Measurements from ENCODE around the gene PKP4. TPM values are rescaled to one million over a fixed set of nuclear protein-coding genes. Genes with fewer than 3 reads are reported as not detected.

The PKP4 gene
- total and polyA plus RNA-seq, 2 experiments from 2014 or later: 7.6 to 32.2 TPM

- no peak overlapping the region for H2AFZ ChIP-seq
- no peaks in the 10 kb centered on the region for H3K27me3 ChIP-seq (replicated peaks; ENCODE audit: insufficient read depth)
- H3K4me1 ChIP-seq (ENCODE audit: insufficient read depth): peaks cover 32% of the 10 kb centered on the region
- no peaks in the 10 kb centered on the region for H3K9me2 ChIP-seq (ENCODE audit: insufficient read depth)
- in situ Hi-C loops (cut with MboI): no loop called here
- H3K9ac ChIP-seq: no peak overlapping the region
- DNase-seq: peak; percentile 57
- no peaks in the 10 kb centered on the region for H3K79me2 ChIP-seq (ENCODE audit: insufficient read depth)
- H3K9me3 ChIP-seq (ENCODE audit: low read depth): no peaks in the 10 kb centered on the region
- H3K4me2 ChIP-seq (ENCODE audit: unreplicated experiment): no peak overlapping the region
- H3K36me3 ChIP-seq (ENCODE audit: low read depth): peaks cover 22% of the 10 kb centered on the region
- WGBS, 2 experiments (ENCODE audit: low coverage in 1 of 2, low lambda C conversion rate in 2 of 2, missing lambda C conversion rate in 2 of 2): 57 to 65% methylated on average over 5 of the region's 5 CpGs
- no peak overlapping the region for H3K27ac ChIP-seq
- no peak overlapping the region for H3K4me3 ChIP-seq
- TF ChIP-seq EZH2phosphoT487 (IDR thresholded peaks at IDR 0.05; ENCODE audit: insufficient read depth, low read depth): no peak
- TF ChIP-seq EZH2 (IDR thresholded peaks at IDR 0.05; ENCODE audit: insufficient read depth, poor library complexity, severe bottlenecking): no peak
- peaks cover 28% of the 10 kb centered on the region for H3F3A ChIP-seq (ENCODE audit: insufficient read depth)
- H4K20me1 ChIP-seq (ENCODE audit: insufficient read depth): no peaks in the 10 kb centered on the region
Observed at GRCh38 chr2:158665536-158666302, 209.0 kb downstream of the PKP4 start.

- Histone ChIP-seq H3K4me2 (ENCODE audit: unreplicated experiment) (no peak overlapping the region), H3K9ac (no peak overlapping the region), H3K27ac (no peak overlapping the region), H2AFZ (no peak overlapping the region), H3K9me2 (ENCODE audit: insufficient read depth) (no peaks in the 10 kb centered on the region), H3K79me2 (ENCODE audit: insufficient read depth) (no peaks in the 10 kb centered on the region), H3K4me1 (ENCODE audit: insufficient read depth) (peaks cover 32% of the 10 kb centered on the region), H3F3A (ENCODE audit: insufficient read depth) (peaks cover 28% of the 10 kb centered on the region), H3K4me3 (no peak overlapping the region), H4K20me1 (ENCODE audit: insufficient read depth) (no peaks in the 10 kb centered on the region), H3K36me3 (ENCODE audit: low read depth) (peaks cover 25% of the 10 kb centered on the region), H3K9me3 (ENCODE audit: low read depth) (no peaks in the 10 kb centered on the region), H3K27me3 (replicated peaks; ENCODE audit: insufficient read depth) (no peaks in the 10 kb centered on the region)
- in situ Hi-C loops (cut with MboI): no loop called here
- WGBS, 2 experiments (ENCODE audit: low coverage in 1 of 2, low lambda C conversion rate in 2 of 2, missing lambda C conversion rate in 2 of 2): 97 to 98% methylated on average over 8 of the region's 8 CpGs
- DNase-seq: no peak
- TF ChIP-seq EZH2phosphoT487 (IDR thresholded peaks at IDR 0.05; ENCODE audit: insufficient read depth, low read depth) (no peak), EZH2 (IDR thresholded peaks at IDR 0.05; ENCODE audit: insufficient read depth, poor library complexity, severe bottlenecking) (no peak)
Observed at GRCh38 chr2:158666969-158667368, 210.2 kb downstream of the PKP4 start.

- Histone ChIP-seq H3K4me2 (ENCODE audit: unreplicated experiment) (peak overlapping the region; percentile 26), H3F3A (ENCODE audit: insufficient read depth) (peaks cover 28% of the 10 kb centered on the region), H3K36me3 (ENCODE audit: low read depth) (peaks cover 25% of the 10 kb centered on the region), H3K27me3 (replicated peaks; ENCODE audit: insufficient read depth) (no peaks in the 10 kb centered on the region), H2AFZ (no peak overlapping the region), H3K79me2 (ENCODE audit: insufficient read depth) (no peaks in the 10 kb centered on the region), H4K20me1 (ENCODE audit: insufficient read depth) (no peaks in the 10 kb centered on the region), H3K4me3 (no peak overlapping the region), H3K9ac (no peak overlapping the region), H3K9me3 (ENCODE audit: low read depth) (no peaks in the 10 kb centered on the region), H3K27ac (peak overlapping the region; percentile 23; the same call in 1 of the 2 replicates), H3K4me1 (ENCODE audit: insufficient read depth) (peaks cover 32% of the 10 kb centered on the region), H3K9me2 (ENCODE audit: insufficient read depth) (no peaks in the 10 kb centered on the region)
- peak; percentile 70 for DNase-seq
- 47 to 51% methylated on average over 4 of the region's 4 CpGs for WGBS, 2 experiments (ENCODE audit: low coverage in 1 of 2, low lambda C conversion rate in 2 of 2, missing lambda C conversion rate in 2 of 2)
- in situ Hi-C loops (cut with MboI): no loop called here
- no peak for TF ChIP-seq EZH2 (IDR thresholded peaks at IDR 0.05; ENCODE audit: insufficient read depth, poor library complexity, severe bottlenecking)
Observed at GRCh38 chr2:158667586-158667985, 210.8 kb downstream of the PKP4 start.

DNA sequence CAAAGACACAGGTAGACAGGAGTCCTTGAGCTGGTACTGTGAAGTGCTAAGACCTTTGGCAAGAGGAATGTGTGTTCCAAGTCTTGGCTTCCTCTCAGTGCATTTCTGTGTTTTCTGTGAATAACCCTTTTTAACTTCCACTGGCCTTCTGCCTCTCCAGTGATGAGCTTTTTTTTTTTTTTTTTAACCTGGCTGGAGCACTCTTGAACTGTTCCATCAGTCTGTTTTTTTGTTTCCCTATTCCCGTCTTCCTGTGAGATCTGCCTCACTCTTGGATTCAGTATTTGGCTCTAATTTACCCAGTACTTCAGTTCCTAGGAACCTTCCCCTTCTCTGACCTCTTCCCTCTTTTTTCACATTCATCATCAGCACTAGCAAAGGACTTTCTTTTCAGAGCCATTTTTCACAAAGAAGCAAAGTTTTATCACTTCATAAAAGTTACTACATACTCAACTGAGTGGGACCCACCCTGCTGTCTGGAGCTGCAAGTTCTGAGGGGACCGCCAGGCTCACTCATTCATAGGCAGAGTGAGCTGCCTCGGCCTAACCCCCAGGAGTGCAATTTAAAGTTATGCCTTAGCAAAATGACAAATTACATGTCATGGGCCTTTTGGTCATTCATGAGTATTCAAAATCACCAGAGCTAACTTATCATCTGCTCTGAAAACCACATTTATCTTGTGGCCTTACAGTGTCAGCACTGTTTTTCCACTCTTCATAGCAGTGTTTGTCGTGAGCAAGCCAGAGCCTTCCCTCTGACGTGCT, 211.4 kb downstream of the PKP4 start:
- Histone ChIP-seq H3F3A (ENCODE audit: insufficient read depth) (peaks cover 28% of the 10 kb centered on the region), H3K27me3 (replicated peaks; ENCODE audit: insufficient read depth) (no peaks in the 10 kb centered on the region), H3K9me2 (ENCODE audit: insufficient read depth) (no peaks in the 10 kb centered on the region), H3K27ac (peak overlapping the region; percentile 23; the same call in 1 of the 2 replicates), H3K4me2 (ENCODE audit: unreplicated experiment) (peak overlapping the region; percentile 26), H3K79me2 (ENCODE audit: insufficient read depth) (no peaks in the 10 kb centered on the region), H3K9me3 (ENCODE audit: low read depth) (no peaks in the 10 kb centered on the region), H4K20me1 (ENCODE audit: insufficient read depth) (no peaks in the 10 kb centered on the region), H2AFZ (no peak overlapping the region), H3K4me3 (no peak overlapping the region), H3K9ac (no peak overlapping the region), H3K36me3 (ENCODE audit: low read depth) (peaks cover 25% of the 10 kb centered on the region), H3K4me1 (ENCODE audit: insufficient read depth) (peaks cover 32% of the 10 kb centered on the region)
- peak; percentile 17 for DNase-seq
- WGBS, 2 experiments (ENCODE audit: low coverage in 1 of 2, low lambda C conversion rate in 2 of 2, missing lambda C conversion rate in 2 of 2): 76% methylated on average over 5 of the region's 5 CpGs
- TF ChIP-seq EZH2phosphoT487 (IDR thresholded peaks at IDR 0.05; ENCODE audit: insufficient read depth, low read depth) (no peak), EZH2 (IDR thresholded peaks at IDR 0.05; ENCODE audit: insufficient read depth, poor library complexity, severe bottlenecking) (no peak)
- in situ Hi-C loops (cut with MboI): no loop called here

All from GM23248 (cell line).